Right kidney (tissue), 1 donor: ENCODE measurements around the gene RNF157.

Experiments used
- DNase-seq: peaks from one replicate; pipeline ENCODE4 v3.0.0-alpha.2; 2016

The RNF157 gene

DNA sequence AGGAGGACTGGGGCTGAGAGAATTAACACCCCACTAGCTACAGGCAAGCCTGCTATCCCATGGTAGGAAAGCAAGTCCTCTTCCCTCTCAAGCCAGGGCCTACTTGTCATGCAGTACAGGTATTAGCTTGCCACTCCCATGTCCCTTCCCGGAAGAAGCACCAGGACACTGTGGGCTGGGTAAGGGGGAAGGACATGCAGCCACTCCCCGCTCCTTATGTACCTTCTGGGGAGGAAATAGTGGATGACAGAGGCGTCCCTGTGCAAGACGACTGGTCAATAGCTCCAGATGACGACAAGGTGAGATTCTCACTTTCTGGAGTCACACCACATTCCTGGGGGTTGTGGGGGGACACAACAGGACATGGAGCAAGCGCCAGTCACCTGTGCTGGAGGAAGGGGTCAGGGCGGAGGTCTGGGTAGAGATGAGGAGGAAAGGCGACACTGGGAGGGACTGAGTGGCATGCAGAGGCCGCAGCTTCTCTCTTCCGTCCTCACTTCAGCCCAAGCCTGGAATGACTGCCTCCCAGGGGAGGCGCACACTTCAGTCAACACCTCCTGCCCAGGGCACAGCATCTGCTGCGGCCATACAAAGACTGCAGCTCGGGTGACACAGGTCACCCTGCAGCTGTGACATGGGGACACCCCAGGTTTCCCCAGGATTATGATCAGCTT is 84.2 kb downstream of the RNF157 start:
- no peak for DNase-seq

DNA sequence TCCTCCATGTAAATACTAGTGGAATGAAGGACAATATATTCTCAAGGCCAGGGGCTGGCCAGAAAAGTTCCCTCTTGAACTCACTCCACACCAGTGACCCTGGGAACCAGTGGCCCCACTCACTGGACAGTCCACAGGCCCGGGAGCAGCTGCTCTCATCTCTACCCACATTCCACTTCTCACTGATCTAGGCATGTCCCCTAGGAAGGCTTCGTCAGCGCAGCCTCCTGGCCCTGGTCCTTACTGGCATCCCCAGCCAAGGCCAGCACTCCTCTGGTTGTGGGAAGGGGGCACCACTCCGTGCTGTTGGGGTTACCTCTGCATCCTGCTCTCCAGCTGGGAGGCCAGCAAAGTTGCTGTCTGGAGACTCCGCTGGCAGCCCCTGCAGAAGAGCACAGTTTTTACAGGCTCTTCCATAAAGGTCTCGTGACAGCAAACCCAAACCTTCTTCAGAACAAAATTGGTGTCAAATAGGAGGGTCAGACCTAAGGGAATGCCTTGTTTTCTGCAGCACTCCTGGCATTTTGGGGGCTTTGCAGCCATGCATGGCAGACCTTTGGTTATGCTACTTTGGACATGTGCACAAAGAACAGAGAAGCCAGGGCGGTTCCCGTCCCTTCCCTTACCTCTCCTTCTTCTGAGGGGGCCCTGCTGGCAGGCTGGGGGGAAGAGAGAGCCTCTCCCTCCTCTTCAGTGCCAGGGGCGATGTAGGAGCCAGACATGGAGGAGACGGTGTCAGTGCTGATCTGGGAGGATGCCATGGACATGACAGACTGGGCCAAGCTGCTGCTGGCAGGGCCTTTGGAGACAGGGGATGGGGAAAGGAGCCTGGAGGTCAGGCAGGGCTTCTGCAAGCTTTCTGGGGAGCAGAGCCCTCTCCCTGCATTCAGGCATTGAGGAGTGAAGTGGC is 85.1 kb downstream of the RNF157 start:
- no peak for DNase-seq

- DNase-seq: no peak
These were observed 86.0 kb downstream of the RNF157 start for GRCh38 chr17:76154292-76154691.

GRCh38 chr17:76153640-76154039 is 86.7 kb downstream of the RNF157 start:
- no peak for DNase-seq

- DNase-seq: no peak
These were observed 87.1 kb downstream of the RNF157 start for GRCh38 chr17:76153202-76153601.

DNA sequence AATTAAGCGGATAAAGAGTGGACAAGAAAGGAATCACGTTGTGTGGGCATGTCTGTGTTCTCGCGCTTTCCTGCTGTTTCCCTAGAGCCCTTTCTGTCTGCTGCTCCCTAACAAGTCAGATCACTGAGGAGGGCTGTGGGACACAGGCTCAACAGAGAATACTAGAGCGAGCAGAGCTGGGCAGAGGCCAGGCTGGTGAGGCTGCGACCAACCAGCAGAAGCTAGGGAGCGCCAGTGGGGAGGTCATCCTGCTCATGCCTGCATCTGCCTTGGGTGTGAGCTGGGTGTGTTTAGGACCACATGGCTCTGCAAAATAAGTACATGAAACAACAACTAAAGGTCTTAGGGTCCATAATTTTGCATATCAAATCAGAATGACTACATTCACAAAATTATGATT is 87.7 kb downstream of the RNF157 start:
- DNase-seq: no peak

DNA sequence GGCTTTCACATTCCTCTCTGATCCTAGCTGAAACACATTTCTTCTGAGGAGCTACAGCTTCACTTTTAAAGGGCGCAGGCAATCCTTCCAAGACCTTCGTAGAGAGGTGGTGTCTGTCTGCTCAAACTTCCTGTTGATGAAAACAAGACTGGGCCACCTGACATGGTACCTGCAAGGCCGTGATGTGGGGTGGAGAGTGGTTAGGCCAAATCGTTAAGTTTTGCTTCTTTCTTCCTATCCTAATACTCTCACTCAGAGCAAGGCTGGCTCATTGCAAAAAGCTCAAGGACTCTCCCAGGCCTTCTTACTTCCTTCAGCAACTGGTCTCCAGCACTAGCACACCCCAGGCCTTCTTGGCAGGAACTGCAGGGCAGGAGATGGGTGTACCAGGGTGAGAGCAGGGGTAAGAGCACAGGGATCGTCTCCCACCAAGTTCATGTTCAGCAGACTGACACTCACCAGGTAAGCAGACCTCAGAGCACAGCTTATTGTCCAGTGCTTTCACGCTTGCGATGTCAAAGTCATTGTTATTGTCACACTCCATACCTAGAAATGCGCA is 88.3 kb downstream of the RNF157 start:
- DNase-seq: no peak

DNA sequence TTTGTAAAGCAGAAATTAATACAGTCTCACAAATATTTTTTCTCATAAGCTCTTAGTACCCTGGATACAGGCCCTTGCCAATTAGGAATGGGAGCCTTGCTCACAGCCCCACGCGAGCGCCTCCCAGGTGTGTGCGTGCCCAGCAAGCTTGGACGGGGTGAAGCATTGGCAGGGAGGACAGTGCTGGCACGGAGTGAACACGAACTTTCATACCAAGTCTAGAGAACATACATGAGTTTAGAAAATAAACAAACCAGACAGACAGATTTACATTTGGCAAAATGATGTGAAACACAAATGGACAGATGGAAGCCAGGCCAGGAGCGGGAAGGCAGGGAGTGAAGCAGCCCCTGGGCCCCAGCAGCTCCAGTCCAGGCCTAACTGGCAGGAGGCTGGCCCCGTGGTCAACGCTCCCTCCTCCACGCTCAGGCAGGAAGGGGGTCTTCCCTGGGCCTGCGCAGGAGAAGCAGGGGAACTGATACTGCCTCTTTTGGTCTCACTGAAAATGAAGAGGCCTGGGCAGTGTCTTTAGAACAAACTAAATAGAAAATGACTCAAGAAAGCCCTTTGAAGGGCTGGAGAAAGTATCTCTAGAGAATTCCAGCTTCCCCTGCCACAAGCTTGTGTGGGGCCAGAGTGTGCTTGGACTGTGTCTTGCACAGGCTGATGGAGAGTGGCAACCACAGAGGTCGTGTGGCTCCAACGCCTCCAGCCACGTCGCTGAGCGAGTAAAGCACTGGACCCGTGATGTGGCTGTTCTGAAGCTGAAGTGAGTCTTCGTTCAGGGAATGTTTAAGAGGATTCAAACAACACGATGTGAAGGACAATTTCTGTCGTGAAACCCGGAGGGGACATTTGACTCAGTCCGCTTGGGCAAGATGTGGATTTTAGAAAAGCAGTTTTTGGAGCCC is 89.3 kb downstream of the RNF157 start:
- DNase-seq: no peak

DNA sequence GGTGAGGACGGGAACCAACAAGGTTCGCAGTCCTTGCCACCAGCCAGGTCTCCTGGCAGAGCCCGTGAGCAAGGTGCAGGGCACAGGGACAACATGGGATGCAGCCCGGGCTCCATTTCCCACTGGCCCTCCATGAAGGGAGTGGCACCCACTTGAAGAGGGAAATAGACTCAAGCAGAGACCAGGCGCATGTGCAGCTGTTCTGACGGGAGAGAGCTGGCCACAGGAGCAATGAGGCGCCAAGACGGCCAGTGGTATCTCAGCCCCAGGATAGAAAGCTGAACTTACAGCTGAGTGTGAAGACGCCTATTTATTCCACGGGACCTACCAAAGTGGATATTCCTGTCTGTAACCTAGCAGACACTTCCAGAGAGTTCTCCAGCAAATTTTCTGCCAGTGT is 91.1 kb downstream of the RNF157 start:
- no peak for DNase-seq

GRCh38 chr17:76148015-76148326 is 92.3 kb downstream of the RNF157 start:
- no peak for DNase-seq

GRCh38 chr17:76147211-76148014 is 92.9 kb downstream of the RNF157 start:
- DNase-seq: no peak

DNA sequence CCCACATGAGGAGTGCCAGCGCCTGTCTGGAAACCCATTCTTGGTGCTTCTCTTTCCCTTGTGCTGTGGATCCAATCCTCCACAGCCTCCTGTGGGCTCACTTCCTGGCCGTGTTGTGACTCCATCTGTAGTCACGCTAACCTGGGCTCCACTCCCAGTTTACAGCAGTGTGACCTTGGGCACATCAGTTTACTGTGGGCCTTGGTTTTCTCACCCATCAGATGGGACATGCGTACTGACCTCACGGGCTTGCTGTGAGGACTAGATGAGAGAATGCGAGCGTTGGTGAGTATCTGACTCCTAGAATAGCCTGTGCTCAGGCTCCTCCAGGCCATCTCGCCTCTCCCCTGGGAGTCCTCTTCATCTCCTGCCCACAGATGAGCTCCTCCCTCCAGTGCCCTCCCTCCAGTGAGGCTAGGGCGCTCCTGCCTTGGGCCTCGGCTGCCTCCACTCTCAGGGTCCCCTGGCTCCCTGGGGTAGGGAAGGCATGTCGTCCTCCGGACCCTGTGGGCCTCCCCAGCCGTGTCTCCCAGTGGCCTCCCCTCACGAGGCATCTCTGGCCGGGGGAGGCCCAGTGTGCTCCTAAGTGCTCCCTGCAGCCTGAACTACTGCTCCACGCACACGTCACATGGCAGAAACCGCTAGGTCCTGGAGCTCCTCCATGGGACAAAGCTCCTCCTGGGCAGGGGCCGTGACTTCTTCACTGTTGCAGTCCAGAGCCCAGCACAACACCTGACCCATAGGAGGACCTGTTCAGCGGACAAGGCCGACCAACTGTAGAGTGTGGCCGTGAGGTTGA is 94.0 kb downstream of the RNF157 start:
- DNase-seq: no peak

DNA sequence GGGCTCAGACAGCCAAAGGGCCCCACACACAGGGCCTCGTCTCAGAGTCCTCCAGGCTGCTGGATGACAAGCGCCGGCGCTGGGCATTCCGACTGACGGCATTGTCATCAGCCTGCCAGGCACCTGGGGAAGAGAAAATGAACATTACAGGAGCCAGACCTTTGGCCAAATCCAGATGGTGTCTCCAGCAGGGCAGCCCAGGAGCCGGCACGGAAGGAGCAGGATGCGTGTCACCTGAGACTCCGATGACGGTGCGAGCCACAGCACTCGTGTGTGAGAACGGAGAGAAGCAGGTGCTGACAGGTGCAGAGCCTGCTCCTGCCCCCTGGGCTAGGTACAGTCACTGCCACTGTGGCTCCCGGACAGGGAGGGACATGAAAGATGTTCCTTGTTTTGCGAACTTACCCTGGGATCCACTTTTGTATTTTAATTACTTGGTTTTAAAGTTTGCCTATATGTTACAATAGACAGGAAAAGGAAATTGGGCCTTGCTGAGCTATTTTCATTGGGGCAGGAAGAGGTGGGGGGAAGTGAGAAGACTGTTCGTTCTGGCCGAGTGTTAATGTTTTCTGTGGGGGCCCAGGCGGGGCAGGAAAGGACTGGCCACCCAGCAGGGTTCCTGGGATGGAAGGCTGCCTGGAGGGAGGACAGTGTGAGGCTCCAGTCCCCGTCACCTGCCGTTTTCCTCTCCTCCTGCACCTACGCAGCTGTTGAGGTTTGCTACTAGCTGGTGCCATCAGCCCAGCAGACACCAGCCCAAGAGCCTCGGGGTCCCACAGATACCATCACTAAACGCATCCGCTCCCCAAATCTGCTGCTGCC is 94.9 kb downstream of the RNF157 start:
- no peak for DNase-seq

DNA sequence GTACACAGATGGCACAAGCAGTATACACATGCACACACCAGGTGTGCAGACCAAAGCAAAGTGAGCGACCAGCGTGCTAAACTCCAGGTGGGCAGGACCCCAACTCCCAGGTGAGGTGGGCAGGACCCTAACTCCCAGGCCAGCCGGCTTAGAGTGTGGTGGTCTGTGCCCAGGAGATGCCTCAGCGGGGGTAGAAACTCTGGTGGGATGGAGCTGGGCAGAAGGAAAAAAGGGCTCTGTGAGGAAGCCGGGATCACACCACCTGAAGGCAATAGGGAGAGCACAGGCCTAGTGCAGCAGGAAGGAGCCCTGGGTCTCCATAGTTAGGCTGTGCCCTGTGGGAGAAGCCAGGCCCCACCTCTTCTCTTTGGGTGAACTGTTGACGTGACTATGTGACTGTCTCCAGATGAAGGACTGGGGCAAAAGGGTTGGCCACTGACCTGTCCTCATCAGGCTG is 97.7 kb downstream of the RNF157 start:
- DNase-seq: no peak

DNA sequence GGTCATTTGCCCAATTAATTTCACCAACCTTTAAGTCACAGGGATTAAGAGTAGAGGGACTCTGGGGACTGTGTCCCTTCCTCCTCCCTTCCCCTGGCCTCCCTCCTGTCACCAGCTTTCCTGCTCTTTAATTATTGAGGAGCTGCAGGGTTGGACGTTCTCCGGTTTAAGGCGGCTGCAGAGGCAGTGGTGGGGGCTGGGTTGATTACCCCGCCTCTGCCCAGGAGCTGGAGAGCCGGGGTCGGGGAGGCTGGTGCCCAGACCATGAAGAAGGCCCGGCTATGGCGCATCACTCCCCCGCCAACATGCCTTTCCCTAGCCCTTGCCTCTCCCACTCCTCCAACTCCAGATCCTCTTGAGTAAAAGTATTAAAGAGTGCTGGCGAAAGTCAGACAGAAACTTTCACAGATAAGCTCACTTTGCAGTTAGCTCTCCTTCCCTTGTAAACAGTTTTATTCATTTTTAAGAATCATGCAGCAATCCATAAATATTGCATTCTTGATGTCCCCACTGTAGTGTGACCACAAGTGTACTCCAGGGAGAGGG is 98.2 kb downstream of the RNF157 start:
- peak; percentile 64 for DNase-seq

GRCh38 chr17:76141212-76142038 is 98.9 kb downstream of the RNF157 start, which contains the start of gene FOXJ1:
Gene FOXJ1 (minus strand): TSS chr17:76141245. CDS start chr17:76140395, 850 bp downstream.
- peak; percentile 76 for DNase-seq

DNA sequence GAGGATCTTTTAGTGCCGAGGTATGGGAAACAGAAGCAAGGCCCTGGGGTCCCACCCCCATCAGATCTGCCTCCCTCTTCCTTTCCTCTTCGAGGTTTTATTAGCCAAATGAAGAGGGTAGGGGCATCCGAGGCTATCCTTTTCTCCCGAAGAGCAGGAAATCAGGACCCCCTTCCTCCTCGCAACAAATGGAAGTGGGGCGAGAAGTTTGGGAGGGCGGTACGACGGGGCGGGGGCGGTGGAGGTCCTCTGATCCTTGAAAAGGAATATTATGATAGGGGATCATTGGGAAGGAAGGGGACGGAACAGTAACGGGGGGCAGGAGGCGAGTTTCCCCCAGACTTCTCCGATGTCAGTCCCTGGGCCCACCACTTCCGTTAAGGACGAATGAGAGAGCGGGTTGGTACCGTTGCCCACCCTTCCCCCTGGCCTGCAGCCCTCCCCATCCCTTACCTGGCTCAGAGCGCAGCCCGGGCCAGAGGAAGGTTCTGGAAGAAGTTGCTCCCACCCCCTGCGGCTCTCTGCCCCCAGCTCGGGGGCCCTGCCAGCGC is 99.6 kb downstream of the RNF157 start:
- no peak for DNase-seq
